ENCODE measurements around the gene HECTD1. TPM values are rescaled to one million over a fixed set of nuclear protein-coding genes. Genes with fewer than 3 reads are reported as not detected.

Gene HECTD1
- polyA plus RNA-seq, 2 of the 4 experiments (the other 2 are of a cell fraction) = 60.7 to 149 TPM

DNA sequence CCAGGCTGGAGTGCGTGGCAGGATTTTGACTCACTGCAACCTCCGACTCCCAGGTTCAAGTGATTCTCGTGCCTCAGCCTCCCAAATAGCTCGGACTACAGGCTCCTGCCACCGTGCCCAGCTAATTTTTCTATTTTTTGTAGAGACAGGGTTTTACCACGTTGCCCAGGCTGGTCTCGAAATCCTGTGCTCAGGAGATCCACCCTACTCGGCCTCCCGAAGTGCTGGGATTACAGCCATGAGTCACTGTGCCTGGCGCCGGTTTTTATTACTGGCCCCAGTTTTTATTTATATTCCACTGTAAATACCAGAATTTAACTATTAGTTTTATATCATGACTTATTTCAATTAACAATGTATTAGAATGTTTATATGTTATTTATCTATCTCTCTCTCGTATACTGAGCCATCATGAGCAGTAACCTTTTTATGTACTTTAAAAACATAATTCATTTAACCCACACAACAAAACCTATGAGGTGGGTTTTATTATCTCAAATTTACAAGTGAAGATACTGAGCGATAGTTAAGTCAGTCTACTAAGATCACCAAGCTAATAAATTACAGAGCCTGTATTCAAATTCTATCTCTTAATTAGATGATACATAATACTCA lies 47.8 kb downstream of the HECTD1 start:
- H3K4me1 ChIP-seq = peaks cover 54% of the 10 kb centered on the region
- H3K4me2 ChIP-seq = peak overlapping the region; percentile 52
- POLR2A ChIA-PET = interaction anchor here (1.3 kb wide), 1 partner anchor 48 kb away, joined by 4 read pairs; the partner anchor contains the start of gene HECTD1
- H3K27ac ChIP-seq = peak overlapping the region; percentile 63 to 82
- H3K4me3 ChIP-seq = no peak overlapping the region
- CTCF ChIA-PET = interaction anchor here (2.0 kb wide), 1 partner anchor 19 kb away, joined by 8 read pairs; no protein-coding TSS in a partner anchor
- DNase-seq (ENCODE audit: low read depth in 1 of 2, low spot score in 1 of 2) (peak in 1 of 2 experiments; percentile 35), ATAC-seq (peak in 1 of 2 experiments; percentile 67; a peak in 3 of 6 replicates), FAIRE-seq (no peak)
- TF ChIP-seq, protein P1, sequence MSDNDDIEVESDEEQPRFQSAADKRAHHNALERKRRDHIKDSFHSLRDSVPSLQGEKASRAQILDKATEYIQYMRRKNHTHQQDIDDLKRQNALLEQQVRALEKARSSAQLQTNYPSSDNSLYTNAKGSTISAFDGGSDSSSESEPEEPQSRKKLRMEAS (IDR thresholded peaks at IDR 0.05) = 0 out of 2 replicates have a peak, but pooled peaks have one; percentile 21
- TF ChIP-seq CBX2 (IDR thresholded peaks at IDR 0.05; ENCODE audit: borderline replicate concordance, low read depth) = no peak
- TF ChIP-seq FOSL2 (IDR thresholded peaks at IDR 0.05) = 0 out of 2 replicates have a peak, but pooled peaks have one; percentile 14
- peak; percentile 58 for TF ChIP-seq FOSL2 (CRISPR knock-in tag; IDR thresholded peaks at IDR 0.05)
- 28% methylated on average over 13 of the region's 13 CpGs for WGBS (ENCODE audit: missing lambda C conversion rate)
- H3K9me3 ChIP-seq = no peaks in the 10 kb centered on the region

DNA sequence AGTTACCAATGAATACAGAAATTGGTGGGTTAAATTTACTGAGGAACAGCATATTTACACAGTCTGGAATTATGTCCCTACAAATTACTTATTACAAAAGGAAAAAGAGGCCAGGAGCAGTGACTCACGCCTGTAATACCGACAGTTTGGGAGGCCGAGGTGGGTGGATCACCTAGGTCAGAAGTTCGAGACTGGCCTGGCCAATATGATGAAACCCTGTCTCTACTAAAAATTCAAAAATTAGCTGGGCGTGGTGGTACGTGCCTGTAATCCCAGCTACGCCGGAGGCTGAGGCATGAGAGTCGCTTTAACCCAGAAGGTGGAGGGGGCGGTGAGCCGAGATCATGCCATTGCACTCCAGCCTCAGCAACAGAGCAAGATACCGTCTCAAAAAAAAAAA lies 52.6 kb downstream of the HECTD1 start:
- Histone ChIP-seq H3K4me1 (peaks cover 39% of the 10 kb centered on the region), H3K4me2 (peak overlapping the region; percentile 54), H3K27ac (peak overlapping the region; percentile 53 to 84; a peak in 5 of 6 replicates), H3K4me3 (no peak overlapping the region), H3K9me3 (no peaks in the 10 kb centered on the region)
- TF ChIP-seq FOXS1 (CRISPR knock-in tag; IDR thresholded peaks at IDR 0.05) = no peak
- TF ChIP-seq EP300 (IDR thresholded peaks at IDR 0.05) = peak in 1 of 2 experiments; percentile 44; a peak in 1 of 5 replicates
- TF ChIP-seq CEBPB (IDR thresholded peaks at IDR 0.05) = peak in 1 of 2 experiments; percentile 76; a peak in 3 of 4 replicates
- no peak for TF ChIP-seq FOSL2 (IDR thresholded peaks at IDR 0.05)
- TF ChIP-seq FOSL2 (CRISPR knock-in tag; IDR thresholded peaks at IDR 0.05) = peak; percentile 68
- peak; percentile 47; the same call in 1 of the 2 replicates for TF ChIP-seq GATA3 (IDR thresholded peaks at IDR 0.05; ENCODE audit: borderline replicate concordance)
- TF ChIP-seq, protein P1 (IDR thresholded peaks at IDR 0.05) = 0 out of 2 replicates have a peak, but pooled peaks have one; percentile 11
- TF ChIP-seq RARB (CRISPR knock-in tag; IDR thresholded peaks at IDR 0.05) = no peak
- TF ChIP-seq JUN (IDR thresholded peaks at IDR 0.05) = peak in 1 of 2 experiments; percentile 19; a peak in 1 of 5 replicates
- TF ChIP-seq ZC3H11A (IDR thresholded peaks at IDR 0.05) = no peak
- CTCF ChIA-PET = interaction anchor here (0.7 kb wide), 2 partner anchors 11 to 184 kb away, joined by 3 to 4 read pairs; no protein-coding TSS in a partner anchor
- ATAC-seq (peak in 1 of 2 experiments; percentile 77; a peak in 4 of 6 replicates), FAIRE-seq (no peak), DNase-seq (ENCODE audit: low read depth in 1 of 2, low spot score in 1 of 2) (peak in 1 of 2 experiments; percentile 79)
- WGBS (ENCODE audit: missing lambda C conversion rate) = 16% methylated on average over 12 of the region's 12 CpGs
- POLR2A ChIA-PET = no interaction called here

DNA sequence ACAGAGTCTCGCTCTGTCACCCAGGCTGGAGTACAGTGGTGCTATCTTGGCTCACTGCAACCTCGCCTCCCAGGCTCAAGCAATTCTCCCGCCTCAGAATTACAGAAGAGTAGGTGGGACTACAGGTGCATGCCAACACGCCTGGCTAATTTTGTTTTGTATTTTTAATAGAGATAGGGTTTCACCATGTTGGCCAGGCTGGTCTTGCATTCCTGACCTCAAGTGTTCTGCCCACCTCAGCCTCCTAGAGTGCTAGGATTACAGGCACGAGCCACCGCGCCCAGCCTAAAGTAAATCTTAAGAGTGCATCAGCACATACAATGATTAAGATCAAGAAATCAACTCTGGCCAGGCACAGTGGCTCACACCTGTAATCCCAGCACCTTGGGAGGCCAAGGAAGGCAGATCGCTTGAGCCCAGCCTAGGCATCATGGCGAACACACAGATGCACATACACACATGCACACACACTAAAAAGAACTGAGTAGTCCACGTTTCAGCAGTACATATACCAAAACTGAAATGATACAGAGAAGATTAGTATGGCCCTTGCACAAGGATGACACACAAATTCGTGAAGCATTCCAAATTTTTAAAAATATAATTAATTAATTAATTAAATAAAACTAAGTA lies 65.0 kb downstream of the HECTD1 start:
- H3K27ac ChIP-seq = no peak overlapping the region
- TF ChIP-seq FOSL2 (IDR thresholded peaks at IDR 0.05) = no peak
- TF ChIP-seq FOSL2 (CRISPR knock-in tag; IDR thresholded peaks at IDR 0.05) = no peak
- TF ChIP-seq SREBF2 (IDR thresholded peaks at IDR 0.05) = no peak
- no peak for TF ChIP-seq MYC (IDR thresholded peaks at IDR 0.05; ENCODE audit: borderline replicate concordance, low read length)
- TF ChIP-seq, protein P2, sequence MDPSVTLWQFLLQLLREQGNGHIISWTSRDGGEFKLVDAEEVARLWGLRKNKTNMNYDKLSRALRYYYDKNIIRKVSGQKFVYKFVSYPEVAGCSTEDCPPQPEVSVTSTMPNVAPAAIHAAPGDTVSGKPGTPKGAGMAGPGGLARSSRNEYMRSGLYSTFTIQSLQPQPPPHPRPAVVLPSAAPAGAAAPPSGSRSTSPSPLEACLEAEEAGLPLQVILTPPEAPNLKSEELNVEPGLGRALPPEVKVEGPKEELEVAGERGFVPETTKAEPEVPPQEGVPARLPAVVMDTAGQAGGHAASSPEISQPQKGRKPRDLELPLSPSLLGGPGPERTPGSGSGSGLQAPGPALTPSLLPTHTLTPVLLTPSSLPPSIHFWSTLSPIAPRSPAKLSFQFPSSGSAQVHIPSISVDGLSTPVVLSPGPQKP (IDR thresholded peaks at IDR 0.05; ENCODE audit: low read depth, low read length) = no peak
- TF ChIP-seq CEBPB (IDR thresholded peaks at IDR 0.05) = no peak
- no peak for TF ChIP-seq ZFP36 (IDR thresholded peaks at IDR 0.05; ENCODE audit: borderline replicate concordance, partially characterized antibody)
- no peak for TF ChIP-seq EP300 (IDR thresholded peaks at IDR 0.05)
- TF ChIP-seq, protein P3, sequence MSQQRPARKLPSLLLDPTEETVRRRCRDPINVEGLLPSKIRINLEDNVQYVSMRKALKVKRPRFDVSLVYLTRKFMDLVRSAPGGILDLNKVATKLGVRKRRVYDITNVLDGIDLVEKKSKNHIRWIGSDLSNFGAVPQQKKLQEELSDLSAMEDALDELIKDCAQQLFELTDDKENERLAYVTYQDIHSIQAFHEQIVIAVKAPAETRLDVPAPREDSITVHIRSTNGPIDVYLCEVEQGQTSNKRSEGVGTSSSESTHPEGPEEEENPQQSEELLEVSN (IDR thresholded peaks at IDR 0.05; ENCODE audit: borderline replicate concordance, low read depth) = no peak
- TF ChIP-seq, protein P4, sequence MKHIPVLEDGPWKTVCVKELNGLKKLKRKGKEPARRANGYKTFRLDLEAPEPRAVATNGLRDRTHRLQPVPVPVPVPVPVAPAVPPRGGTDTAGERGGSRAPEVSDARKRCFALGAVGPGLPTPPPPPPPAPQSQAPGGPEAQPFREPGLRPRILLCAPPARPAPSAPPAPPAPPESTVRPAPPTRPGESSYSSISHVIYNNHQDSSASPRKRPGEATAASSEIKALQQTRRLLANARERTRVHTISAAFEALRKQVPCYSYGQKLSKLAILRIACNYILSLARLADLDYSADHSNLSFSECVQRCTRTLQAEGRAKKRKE (CRISPR knock-in tag; IDR thresholded peaks at IDR 0.05; ENCODE audit: low read depth) = no peak
- TF ChIP-seq POLR2A (IDR thresholded peaks at IDR 0.05; ENCODE audit: low read length) = no peak
- no peak for TF ChIP-seq HOXB5 (CRISPR knock-in tag; IDR thresholded peaks at IDR 0.05)
- TF ChIP-seq BHLHE40 (IDR thresholded peaks at IDR 0.05; ENCODE audit: low read depth, low read length) = no peak
- no peak for TF ChIP-seq CBX2 (IDR thresholded peaks at IDR 0.05; ENCODE audit: borderline replicate concordance, low read depth)
- no peak for TF ChIP-seq RARB (CRISPR knock-in tag; IDR thresholded peaks at IDR 0.05)
- TF ChIP-seq, protein P5, sequence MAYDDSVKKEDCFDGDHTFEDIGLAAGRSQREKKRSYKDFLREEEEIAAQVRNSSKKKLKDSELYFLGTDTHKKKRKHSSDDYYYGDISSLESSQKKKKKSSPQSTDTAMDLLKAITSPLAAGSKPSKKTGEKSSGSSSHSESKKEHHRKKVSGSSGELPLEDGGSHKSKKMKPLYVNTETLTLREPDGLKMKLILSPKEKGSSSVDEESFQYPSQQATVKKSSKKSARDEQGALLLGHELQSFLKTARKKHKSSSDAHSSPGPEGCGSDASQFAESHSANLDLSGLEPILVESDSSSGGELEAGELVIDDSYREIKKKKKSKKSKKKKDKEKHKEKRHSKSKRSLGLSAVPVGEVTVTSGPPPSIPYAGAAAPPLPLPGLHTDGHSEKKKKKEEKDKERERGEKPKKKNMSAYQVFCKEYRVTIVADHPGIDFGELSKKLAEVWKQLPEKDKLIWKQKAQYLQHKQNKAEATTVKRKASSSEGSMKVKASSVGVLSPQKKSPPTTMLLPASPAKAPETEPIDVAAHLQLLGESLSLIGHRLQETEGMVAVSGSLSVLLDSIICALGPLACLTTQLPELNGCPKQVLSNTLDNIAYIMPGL (CRISPR knock-in tag; IDR thresholded peaks at IDR 0.05; ENCODE audit: borderline replicate concordance) = no peak
- TF ChIP-seq RFX5 (IDR thresholded peaks at IDR 0.05) = no peak
- TF ChIP-seq PHF8 (IDR thresholded peaks at IDR 0.05; ENCODE audit: borderline replicate concordance, low read depth) = no peak
- no peak for TF ChIP-seq SMC3 (IDR thresholded peaks at IDR 0.05)
- no peak for TF ChIP-seq HOXB13 (CRISPR knock-in tag; IDR thresholded peaks at IDR 0.05; ENCODE audit: low read depth)
- no peak for TF ChIP-seq EHMT2 (IDR thresholded peaks at IDR 0.05; ENCODE audit: low read depth)
- ChIA-PET CTCF (no interaction called here), POLR2A (no interaction called here)
- WGBS (ENCODE audit: missing lambda C conversion rate) = 93% methylated on average over 11 of the region's 11 CpGs
- H3K4me1 ChIP-seq = peaks cover under 1% of the 10 kb centered on the region; the same call in 2 of the 3 replicates
- no peak for FAIRE-seq
- H3K4me3 ChIP-seq = no peak overlapping the region
- H3K9me3 ChIP-seq = no peaks in the 10 kb centered on the region
- ATAC-seq = no peak
- H3K4me2 ChIP-seq = no peak overlapping the region
- DNase-seq (ENCODE audit: low read depth in 1 of 2, low spot score in 1 of 2) = no peak
